GM12801 (cell line): ENCODE measurements around the gene TBC1D21.

Source experiments
- CTCF ChIP-seq: IDR thresholded peaks from one replicate; pipeline ENCODE4 v1.5.1; 2011; ENCODE audit warnings: control low read depth; ENCODE audit not compliant: insufficient read length; ENCODE audit errors: extremely low read depth

The TBC1D21 gene

GRCh38 chr15:73850228-73850627 lies 23.1 kb upstream of the TBC1D21 start:
- no peak for TF ChIP-seq CTCF

GRCh38 chr15:73851689-73852088 lies 21.7 kb upstream of the TBC1D21 start:
- no peak for TF ChIP-seq CTCF

GRCh38 chr15:73852507-73852906 lies 20.9 kb upstream of the TBC1D21 start:
- no peak for TF ChIP-seq CTCF

GRCh38 chr15:73854265-73854664 lies 19.1 kb upstream of the TBC1D21 start:
- TF ChIP-seq CTCF: no peak

- no peak for TF ChIP-seq CTCF
These were observed 16.7 kb upstream of the TBC1D21 start for GRCh38 chr15:73856458-73857192.

GRCh38 chr15:73857193-73857920 lies 16.0 kb upstream of the TBC1D21 start:
- TF ChIP-seq CTCF: no peak

GRCh38 chr15:73858062-73858461 lies 15.3 kb upstream of the TBC1D21 start:
- TF ChIP-seq CTCF: no peak
